GM12892 (cell line): ENCODE results near the gene SLC38A1.

ENCODE experiments used
- POLR2A ChIP-seq: IDR thresholded peaks from 2 replicates; pipeline ENCODE4 v1.6.1; 2011; ENCODE audit warnings: low read depth, low read length, control low read depth
- POLR2AphosphoS5 ChIP-seq: IDR thresholded peaks from 2 replicates; pipeline ENCODE4 v1.6.1; 2011; ENCODE audit warnings: low read depth, low read length, control low read depth

DNA sequence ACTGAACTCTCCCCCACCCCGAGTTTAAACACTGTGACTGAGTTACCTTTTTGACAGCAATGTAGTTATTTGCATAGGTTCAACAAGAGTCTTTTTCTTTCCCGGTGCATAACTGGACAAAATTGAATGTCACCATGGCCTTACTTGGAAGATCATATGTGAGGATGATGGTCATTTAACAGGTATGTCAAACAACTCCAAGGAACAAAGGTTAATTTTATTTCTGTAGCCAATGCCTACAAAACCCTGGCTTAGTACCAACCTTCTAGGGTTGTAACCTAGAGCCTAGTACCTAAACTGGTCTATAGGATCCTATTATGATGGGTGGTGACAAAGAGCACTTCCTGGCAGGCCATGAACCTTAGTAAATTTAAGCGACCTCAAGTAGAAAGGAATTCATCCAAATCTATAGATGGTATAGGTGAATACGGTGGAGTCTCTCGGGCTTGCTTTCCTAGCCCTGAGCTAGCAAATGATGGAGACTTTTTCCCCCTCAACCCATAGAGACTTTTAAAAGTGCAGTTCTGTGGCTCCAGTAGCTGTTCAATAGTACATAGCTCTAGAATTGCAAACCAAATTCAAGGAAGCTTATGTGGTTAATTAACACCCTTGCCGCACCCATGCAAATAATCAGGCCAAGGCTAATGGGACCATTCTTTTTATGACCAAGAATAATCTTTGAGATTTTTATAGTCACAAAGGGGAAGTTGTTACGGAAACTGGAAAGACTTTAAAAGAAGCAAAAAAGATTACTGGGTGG is 89.0 kb downstream of the SLC38A1 start:
- TF ChIP-seq POLR2AphosphoS5, result no peak
- no peak for TF ChIP-seq POLR2A
